Pulmonary artery endothelial cell (primary cell): ENCODE measurements around the gene CLOCK. TPM values are rescaled to one million over a fixed set of nuclear protein-coding genes. Genes with fewer than 3 reads are reported as not detected.

Experiments
- DNase-seq: peaks from one replicate; pipeline ENCODE4 v3.0.0-alpha.2; 2011; ENCODE audit warnings: low read depth, low spot score
- total RNA-seq: library from RNA; depleted of rRNA; stranded (reverse); fragments of >200 nt; gene quantifications from 2 replicates; pipeline ENCODE4 v1.2.3, GENCODE V29; 2014

Gene CLOCK
- total RNA-seq, 1 donor from 2014 or later, result 21.4 TPM

DNA sequence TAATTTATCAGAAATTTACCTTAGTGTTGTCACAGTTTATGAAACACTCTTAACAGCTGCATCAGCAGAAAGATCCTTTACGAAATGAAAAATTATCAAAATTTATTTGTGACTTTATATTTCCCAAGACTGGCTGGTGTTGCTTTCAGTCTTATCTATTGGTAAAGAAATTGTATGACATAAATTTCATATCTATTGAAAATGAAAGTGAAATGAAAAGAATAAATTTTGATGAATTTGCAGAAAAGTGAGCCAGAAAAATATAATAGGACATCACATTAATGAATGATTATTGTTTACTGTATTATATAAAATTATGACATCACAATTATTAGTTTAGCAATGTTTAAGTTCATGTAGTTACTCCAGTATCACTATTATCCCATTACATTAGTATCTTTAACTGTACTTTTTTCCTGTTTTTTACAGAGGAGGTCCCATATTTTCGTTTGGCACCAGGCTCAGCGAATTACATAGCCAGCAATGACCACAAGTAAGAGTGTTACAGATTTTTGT is 164.2 kb downstream of the CLOCK start:
- no peak for DNase-seq

DNA sequence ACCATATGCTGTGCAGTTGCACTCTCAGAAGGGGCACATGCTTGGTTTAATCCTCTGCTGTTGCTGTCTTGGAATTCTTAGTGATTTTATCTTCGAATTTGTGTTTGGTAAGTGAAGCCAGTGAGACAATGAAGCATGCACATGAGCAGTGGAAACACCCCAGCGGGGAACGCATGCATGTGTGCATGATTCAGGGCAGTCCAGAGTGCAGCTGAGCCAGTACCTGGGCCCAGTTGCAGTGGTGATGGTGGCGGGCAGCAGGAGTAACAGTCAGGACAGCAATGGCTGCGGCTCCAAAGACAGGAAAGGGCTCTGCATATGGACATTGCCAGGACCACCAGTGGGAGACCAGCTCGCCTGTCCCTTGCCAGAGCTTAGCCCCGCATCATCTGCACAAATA is 165.2 kb downstream of the CLOCK start:
- DNase-seq, result no peak

DNA sequence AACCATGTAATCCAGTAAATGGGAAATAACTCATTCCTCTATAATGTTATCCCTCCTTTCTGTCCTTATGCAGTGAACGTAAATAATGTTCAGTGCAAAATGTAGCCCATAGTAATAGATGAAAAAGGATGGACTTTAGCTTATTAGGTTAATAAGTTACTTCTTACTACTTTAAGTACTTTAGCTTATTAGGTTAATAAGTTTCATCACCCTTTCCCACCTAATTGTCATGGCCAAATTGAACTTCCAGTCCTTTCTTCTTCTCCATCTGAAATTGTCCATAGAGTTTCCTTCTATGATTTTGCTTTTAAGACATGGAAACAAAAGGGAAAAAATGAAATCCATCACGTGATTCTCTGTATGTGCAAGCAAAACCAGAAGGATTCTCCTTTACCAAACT is 166.1 kb downstream of the CLOCK start:
- DNase-seq, result no peak

DNA sequence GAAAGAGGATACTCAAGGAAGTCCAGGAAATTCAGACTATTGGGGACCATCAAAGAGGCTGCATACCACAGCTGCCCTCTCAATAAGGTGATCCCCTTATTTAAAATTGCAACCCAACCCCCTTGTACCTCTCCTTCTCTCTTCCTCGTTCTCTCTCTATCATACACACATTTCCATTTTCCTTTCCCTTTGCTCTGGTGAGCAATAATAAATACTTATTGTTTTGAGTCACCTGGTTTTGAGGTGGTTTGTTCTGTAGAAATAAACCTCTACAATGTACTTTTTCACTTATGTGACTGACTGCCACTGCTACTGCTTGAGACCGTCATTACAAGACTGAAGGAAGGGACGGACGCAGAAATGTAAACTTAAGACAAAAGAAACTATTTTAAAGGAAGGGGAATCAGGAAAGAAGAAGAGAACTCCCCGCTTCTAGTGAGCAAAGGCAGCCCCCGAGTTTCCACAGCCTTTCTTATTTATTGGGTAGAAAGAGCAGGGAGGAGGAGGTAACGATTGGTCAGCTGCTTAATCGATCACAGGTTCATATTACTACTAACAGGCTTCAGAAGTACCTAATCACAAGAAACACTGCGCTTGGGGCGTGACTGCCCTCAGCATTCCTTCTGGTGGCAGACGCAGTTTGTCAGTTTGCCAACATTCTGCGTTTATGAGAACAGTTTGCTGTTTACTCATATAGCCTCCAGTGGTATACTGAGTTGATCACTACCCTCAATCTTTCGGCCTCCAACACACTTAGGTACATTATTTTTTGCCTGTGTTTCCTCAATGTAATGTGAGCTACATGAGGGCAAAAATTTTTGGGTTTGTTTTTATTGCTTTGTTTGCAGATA is 167.9 kb downstream of the CLOCK start:
- no peak for DNase-seq

Other genes with a start within 250 kb of the CLOCK start
- gene SRD5A3, start 200.7 kb downstream of the CLOCK start, total RNA-seq, result 8.6 and 8.7 TPM in 2 replicates
- 116 and 131 TPM in 2 replicates for gene TMEM165, start 151.0 kb downstream of the CLOCK start, total RNA-seq
- gene PDCL2, start 45.3 kb upstream of the CLOCK start, total RNA-seq, result not detected in 2 replicates
- gene NMU, start 89.4 kb upstream of the CLOCK start, total RNA-seq, result 0.20 TPM in 1 of 2 replicates, not detected in the other